GM19240 (cell line): ENCODE data around the gene SH3RF3.

Experiments used
- DNase-seq: peaks from one replicate; pipeline ENCODE4 v3.0.0; 2011; ENCODE audit warnings: low spot score; ENCODE audit not compliant: insufficient read length

Gene SH3RF3

DNA sequence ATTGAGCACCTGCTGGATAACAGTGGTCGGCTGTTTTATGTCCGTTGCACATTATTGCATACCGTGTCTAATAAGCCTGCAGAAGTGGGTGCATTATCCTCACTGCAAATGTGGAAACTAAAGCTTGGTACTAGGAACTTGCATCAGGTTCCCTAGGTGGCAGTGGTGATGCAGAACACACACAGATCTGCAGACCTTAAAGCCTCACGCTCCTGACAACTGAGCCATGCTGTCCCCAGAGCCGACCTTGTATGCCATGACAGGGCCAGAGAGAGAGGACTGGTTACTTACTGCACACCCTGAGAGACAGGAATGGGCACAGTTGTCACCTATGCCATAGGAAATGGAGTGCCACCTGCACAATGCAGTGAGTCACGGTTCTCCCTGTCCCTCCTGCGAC, 151.8 kb downstream of the SH3RF3 start:
- DNase-seq, result no peak

DNA sequence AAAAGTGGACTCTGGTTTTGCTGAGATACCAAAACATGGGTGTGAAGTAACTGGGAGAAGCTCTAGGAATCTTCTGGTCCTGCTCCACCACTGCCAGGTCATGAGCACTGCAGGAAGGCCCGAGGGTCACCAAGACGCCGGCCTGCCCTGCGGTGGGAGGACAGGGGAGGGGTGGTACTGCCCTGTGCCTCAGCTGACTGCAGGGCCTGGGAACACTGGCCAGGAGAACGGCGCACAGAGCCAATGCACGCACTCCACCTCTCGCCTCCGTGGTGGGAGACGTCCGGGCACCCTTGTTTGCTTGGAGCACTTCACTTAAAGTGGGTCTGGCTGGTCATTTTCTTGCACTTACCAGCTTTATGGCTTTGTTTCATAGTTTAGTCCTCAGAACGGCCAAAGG, 153.4 kb downstream of the SH3RF3 start:
- no peak for DNase-seq

DNA sequence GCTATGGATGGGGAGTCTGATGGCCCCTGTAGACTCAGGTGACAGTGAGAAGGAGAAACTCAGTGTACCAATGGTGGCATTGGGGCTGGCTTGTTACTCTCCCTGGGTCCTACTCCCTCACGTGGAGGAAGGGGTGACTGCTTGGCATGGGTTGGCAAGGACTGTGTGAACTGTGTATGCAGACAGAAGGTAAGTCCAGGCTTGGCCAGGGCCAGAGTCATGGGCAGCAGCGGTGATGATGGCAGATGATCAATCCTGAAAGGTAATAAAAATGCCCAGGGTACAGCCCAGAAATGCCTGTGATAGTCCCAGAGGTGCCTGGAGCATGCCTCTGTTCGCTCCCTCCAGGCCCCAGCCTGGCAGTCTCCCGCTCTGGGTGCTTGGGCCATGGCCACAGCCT, 153.9 kb downstream of the SH3RF3 start:
- DNase-seq, result no peak

DNA sequence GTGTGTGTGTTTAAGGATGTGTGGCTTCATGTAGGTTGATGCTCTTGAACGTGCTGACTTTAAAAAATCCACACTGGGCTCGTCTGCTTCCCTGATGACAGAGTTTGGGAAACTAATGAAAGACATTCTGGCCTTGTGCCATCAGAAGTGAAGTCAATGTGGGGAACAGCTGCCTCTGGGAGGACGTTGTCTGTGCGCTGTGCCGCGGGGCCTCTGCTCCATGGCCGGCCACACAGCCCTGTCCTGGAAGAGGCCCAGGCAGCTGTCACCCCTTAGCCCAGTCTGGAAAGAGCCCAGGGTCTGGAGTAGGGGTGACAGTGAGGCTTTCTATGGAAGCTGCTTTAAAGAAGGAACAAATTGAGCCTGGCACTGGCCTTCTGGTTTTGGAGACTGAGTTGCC, 155.8 kb downstream of the SH3RF3 start:
- DNase-seq, result no peak

DNA sequence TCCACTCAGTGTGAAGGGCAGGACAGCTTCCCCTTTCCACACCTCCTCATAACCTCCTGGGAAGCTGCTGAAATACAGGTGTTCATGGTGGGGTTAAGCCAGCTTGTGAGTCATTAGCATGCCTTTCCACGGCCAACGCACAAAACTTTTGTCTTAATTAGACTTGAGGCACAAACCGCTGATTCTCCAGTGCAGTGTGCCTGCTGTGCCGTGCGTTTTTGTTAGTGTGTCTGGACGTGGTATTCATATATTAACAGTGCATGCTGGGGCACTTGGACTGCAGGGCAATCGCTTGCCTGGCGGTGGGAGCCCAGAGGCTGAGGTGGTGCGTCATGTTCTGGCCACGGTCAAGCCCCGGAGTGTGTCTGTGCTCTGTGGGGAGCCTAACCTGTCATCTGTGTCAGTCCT, 156.2 kb downstream of the SH3RF3 start:
- DNase-seq, result no peak

DNA sequence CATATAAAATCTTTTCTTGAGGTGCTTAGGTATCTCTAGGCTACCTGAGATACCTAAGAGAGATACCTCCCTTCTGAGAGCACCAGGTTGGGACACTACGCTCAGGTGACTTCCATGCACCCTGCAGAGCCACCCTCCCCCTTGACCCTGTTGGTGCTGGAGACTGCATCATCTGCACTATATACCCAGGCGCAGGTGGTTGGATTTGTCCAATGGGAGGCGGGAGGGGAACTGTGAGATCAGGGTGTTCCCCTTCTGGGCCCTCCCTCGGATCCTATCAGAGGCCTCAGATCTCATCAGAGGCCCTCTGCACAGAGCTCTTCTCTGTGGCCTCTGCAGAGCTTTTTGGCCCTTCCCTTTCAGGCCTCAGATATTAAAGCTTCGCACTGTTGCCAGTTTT, 158.4 kb downstream of the SH3RF3 start:
- DNase-seq, result no peak

DNA sequence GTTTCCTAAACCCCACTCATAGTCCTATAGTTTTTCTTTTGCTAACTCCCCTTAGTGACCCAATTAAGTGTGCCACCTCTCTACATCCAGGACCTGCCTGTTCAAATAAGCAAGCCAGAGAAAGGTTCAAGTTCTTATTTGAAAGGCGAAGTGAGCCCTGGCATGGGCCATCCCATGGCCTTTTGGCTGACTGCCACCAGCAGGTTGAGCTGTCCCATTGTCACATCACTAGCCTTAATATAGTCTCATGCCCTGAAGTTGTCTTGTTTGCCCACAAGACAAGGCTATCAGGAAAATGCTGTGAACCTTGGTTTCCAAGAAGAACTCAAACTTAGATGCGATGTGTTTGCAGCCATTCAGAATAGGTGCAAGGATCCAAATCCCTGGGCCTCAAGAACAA, 158.8 kb downstream of the SH3RF3 start:
- no peak for DNase-seq

DNA sequence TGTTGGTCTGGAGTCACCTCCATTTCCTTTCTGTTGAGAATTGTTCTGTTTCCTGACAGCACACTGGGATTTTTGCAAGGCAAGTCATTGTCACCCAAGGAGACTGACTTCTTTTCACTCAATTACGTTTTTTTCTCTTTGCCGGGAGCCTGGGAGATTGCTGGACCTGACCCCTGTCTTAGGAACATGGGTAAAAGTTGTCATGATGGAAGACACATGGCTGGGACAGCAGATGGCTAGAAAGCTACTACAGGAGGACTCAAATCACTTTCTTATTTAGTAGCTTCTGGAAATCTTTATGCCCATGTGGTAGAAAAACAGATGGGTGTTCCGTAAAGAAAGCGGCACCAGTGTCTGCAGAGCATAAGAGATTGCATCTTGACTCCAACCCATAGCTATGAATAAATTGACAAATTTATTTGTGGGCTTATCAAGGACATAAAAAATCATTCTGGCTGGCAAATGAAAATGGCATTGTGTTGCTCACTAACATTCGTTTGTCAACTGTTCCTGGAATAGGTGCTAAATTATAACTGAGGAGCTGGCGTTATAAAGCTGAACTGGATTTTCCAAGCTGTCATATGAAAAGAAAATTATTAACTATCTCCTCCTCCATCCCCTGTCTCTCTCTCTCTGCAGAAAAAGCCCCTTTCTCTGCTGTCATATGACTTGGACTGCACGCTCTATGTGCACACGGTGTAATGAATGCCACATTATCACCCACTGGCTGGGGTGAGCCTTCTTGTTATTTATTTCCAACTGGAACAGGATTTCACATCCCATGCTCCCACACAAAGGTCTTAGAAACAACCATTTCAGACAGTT, 159.8 kb downstream of the SH3RF3 start:
- no peak for DNase-seq

DNA sequence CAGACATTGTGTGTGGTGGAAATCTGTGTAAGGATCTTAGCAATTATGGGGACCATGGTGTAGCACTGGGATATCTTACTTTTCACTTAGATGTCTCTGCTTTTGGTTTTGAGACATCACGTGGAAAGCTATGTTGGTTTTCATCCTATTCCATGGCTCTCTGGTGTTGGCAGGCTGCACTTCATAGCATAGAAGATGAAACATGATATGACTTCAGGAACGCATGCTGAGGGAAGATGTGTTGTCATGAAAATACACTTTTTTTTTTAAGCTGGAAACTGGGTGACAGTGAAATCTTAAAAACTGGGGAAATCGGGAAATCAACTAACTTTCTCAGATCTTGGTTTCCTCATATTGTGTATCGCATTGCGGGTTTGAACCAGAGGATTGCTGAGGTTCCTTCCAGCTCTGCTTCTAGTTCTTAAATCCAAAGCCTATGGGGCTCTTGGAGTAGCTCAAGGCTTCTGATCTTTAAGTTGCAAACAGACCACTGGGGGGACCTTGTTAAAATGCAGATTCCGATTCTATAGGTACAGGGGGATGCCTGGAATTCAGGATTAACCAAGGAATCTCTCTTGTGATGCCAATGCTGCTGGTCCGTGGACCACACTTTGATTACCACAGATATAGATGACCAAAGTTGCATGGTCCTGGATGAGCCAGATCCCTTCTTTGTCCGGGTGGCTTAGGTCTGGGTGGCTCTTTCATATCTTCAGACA, 160.7 kb downstream of the SH3RF3 start:
- DNase-seq, result no peak

DNA sequence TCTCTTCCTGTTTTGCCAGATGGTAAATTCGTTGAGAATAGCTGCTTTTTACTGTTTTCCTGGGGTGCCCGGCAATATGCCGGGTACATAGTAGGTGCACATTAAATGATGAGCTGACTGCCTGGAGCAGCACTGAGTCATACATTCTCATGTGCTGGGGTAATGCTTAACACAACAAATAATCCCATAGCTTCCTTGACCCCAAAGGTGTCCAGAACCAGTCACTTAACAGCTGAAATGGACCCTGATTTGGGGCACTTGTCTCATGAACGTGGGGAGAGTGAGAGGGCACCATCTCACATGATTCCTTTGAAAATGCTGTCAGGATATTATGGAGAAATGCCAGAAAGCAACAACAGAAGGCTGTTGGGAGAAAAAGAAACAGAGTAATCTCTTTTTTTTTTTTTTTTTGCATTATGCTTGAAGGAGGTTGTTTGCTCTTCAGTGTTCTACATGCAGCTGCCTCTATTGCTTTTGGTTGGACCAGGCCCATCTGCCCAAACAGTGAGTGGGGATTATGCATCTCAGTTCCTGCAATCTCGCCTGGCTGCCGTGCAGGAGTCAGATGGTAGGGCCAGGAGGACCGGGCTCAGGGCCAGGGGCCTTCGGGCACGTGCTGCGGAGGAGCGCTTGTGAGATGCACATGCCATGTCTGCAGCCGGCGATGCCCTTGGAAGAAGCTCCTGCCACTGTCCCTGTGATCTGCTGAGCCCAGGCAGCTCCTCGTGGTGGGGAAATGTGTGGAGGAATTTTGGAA, 162.1 kb downstream of the SH3RF3 start:
- no peak for DNase-seq

DNA sequence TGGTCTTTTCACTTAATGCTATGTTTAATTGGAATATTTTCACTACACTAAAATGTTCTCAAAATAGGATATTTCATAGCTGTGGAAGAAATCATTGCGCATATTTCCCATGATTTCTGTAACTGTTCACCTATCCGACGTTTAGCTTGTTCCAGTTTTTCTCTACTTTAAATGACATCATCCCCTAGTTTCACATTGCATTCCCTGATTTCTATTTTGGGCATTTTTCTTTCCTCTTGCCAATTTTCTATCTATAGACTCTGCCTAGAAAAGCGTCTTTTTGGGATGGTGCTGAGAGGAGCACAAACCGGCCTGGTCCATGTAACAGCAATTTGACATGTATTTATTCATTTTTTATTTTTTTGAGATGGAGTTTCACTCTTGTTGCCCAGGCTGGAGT, 163.4 kb downstream of the SH3RF3 start:
- DNase-seq, result no peak

DNA sequence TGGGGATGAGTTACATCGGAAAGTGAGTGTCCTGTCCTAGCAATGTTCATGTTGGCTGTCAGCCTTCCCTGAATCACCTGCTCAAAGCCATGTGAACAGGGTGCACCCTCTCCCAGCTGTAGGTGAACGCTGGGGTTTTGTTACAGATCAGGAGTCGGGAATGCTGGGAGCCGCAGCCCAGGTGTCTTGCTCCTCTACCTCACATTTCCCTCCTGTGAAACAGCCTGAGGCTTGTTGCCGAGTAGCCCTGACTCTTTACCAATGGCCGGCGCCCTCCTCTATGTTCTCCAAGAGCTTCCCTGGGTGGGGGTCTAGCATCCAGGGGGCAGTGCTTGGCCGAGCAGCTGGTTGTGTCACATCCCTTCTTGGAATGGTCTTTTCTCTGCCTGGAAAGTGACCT, 164.7 kb downstream of the SH3RF3 start:
- no peak for DNase-seq

DNA sequence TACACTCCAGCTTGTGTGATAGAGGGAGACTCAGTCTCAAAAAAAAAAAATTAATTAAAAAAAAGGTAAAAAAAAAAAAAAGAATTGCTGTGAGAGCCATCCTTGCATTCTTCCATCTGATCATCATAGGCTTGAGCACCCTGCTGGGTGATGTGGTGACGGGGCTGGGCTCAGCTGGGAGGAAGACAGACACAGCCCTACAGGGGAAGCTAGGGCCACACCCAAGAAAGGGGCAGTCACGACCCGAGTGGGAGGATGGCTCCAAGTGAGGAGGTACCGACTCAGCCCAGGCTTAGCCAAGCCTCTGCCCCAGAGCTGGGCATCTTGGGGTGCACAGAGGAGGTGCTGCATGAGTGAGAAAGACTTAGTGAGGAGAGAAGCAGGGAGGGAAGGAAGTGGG, 165.5 kb downstream of the SH3RF3 start:
- DNase-seq, result no peak

DNA sequence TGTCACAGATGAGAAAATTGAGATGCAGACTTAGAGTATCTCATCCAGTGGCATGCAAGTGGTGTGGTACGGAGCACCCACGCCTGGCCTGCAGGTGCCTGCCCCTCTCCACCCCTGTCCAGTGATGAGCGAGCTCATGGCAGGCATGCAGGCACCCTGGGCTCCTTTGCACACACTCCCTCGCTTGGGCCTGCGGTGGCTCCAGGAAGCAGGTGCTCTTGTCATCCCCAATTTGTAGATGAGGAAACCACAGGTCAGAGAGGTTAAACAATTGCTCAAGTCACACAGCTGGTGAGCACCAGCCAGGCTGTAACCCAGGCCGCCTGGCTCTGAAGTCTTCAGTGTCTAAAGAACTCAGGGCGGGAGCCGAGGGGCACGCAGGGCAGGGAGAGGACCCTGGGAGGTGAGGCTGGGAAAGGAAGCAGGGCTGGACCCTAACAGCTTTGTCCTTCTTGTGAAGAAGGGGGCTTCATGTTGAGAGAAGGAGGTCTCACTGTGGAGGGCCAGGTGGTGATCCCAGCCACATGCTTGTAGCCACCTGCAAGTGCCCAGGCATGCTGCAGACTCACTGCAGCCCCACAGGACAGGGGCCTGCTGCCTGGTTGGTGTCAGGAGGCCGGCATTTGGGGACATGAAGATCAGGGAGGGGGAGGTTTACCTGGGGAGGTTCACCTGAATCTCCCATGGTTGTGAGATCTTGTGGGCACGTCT, 166.2 kb downstream of the SH3RF3 start:
- DNase-seq, result no peak

DNA sequence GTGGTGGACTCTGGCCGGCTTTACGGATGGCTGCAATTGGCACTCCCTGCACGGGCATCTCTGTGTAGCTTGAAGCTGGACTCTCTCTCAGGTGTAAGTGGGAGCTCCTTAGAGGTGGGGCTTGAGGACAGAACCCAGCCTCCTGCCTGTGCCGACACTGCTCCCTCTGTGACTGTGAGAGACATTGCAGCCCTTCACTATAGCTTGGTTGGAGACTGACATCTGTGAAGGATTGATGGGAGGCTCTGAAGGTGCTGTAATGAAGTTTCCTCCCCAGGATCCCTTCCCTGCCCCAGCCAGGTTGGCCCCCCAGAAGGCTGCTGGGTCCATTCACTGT, 166.7 kb downstream of the SH3RF3 start:
- no peak for DNase-seq

DNA sequence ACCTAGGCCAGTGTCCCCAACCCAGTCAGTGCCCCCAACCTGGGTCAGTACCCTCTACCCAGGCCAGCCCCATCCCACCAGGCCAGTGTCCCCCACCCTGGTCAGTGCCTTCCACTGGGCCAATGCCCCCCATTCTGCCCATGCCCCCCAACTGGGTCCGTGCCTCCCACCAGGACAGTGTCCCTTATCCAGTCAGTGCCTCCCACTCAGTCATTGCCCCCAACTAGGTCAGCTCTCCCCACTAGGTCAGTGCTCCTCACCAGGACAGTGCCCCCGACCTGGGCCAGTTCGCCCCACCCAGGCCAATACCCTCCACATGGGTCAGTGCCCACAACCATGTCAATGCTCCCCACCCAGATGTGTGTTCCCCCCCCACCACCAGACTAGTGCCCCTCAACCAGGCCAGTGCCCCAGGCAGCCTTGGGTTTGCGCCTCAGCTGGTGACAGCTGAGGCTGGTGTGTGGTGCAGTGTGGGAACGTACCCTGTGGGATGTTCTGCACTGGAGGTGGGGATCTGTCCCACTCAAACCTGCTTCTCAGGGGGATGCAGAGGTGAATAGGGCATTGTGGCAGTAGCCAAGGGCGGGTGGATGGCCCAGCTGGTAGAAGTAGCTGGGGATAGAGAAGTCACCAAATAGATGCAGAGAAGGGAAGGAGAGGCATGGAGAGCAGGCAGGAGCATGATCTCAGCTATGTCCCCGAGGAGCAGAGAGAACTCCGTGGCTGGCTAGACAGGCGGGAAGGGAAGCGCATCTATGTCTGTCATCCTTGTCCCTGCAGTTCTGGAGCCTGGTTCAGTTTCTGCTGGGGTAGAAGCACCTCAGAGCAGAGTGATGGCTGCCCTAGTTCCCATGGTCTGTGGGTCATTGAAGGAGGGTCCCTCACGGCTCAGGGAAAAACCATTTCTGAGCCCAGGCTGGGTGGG, 168.8 kb downstream of the SH3RF3 start:
- no peak for DNase-seq

DNA sequence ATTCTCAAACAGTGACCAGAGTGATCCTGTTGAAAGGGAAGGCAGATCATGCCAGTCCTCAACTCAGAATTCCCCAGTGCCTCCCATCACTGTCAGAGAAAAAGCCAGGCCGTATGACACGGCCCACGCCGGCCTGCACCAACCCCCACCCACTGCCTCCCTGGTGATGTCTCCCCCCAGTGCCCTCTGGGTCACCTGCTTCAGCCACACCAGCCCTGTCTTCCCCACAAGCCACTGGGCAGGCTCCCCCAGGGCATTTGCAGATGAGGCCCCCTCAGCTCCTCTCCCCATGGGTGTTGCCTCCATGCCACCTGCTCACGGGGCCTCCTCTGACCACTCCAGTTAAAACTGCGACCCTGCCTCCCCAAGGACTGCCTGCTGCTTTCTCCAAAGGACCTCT, 169.8 kb downstream of the SH3RF3 start:
- DNase-seq, result no peak

DNA sequence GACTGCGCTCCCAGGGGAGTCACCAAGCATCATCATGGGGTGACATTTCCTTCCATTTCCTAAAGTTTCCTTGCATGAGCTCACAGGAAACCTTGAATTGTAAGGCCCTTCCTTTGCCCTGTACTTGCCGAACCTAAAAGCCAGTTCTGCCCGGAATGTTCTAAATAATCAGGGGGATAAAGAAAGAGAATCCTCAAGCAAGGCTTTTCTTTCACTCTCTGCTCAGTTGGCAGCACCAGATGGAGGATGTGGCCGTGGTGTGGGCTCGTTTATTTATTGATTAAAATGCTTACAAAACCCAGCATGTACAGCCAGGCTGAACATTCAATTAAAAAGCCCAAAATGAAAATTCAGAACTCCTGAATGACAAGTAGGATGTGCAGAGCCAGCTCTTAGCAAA, 170.5 kb downstream of the SH3RF3 start:
- no peak for DNase-seq

DNA sequence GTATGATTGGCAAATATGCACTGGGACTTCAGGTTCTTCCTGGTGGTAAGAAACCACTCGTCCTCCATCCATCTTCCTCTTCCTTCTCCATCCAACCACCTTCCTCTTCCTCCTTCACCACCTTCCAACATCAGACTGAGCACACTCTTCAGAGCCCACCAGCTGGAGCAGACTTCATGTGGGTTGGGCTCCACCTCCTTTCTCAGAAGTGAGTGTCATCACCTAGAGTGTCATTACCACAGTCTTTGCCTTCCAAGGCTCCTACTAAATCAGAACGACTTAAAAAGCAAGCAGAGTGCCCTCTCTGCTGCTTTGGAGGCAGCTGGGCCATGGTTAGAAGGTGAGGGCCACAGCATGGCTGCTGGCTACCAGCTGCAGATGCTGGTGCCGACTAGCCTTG, 171.6 kb downstream of the SH3RF3 start:
- DNase-seq, result no peak

DNA sequence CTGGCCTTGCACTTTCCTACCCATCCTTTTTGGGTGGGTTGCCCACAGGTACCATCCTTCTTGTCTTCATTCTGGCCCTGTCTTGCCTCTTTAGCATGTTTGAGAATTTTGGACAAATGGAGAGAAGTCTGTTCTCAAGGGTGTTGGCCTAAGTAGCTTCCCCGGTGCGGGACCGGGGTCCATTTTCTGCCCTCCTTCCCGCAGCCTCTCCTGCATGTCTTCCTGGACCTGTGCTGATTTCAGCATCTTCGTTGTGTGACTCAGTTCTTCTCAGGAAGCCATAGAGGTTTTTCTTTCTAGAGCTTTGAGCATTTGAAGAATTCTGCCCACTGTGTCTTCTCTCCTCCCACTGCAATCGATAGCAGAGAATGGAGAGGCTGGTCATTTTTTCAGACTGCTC, 172.7 kb downstream of the SH3RF3 start:
- no peak for DNase-seq

DNA sequence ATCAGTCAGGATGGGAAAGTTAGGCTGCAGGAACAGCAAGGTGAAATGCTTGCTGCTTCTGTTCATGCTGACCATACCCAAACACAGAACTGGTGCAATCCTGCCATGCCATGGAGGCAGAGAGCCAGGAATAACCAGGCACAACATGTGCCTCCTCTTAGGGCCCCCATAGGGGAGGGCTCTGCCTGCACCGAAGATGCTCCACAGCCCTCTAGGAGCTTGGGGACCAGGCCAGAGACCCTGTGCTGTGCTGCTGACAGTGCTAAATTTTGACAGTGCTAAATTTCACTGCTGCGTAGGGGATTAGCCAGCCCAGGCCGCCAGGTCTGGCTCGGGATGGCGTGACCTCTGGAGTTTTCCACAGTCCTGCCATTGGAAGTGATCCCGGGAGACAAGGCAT, 173.3 kb downstream of the SH3RF3 start:
- DNase-seq, result no peak
